Ishikawa (cell line): ENCODE results near the gene PRCP.

Source experiments
- CEBPB ChIP-seq: IDR thresholded peaks from 2 replicates; pipeline ENCODE4 v1.6.1; 2012
- CREB1 ChIP-seq: IDR thresholded peaks from 2 replicates; pipeline ENCODE4 v1.6.1; 2012; ENCODE audit warnings: low read depth
- EGR1 ChIP-seq: IDR thresholded peaks from 2 replicates; pipeline ENCODE4 v1.6.1; 2012
- EP300 ChIP-seq: IDR thresholded peaks from 2 replicates; pipeline ENCODE4 v1.6.1; 2012; ENCODE audit warnings: borderline replicate concordance
- FOXM1 ChIP-seq: IDR thresholded peaks from 2 replicates; pipeline ENCODE4 v1.6.1; 2012; ENCODE audit warnings: low read depth, borderline replicate concordance
- MAX ChIP-seq: IDR thresholded peaks from 2 replicates; pipeline ENCODE4 v1.6.1; 2012
- NFIC ChIP-seq: IDR thresholded peaks from 2 replicates; pipeline ENCODE4 v1.6.1; 2012
- RAD21 ChIP-seq: IDR thresholded peaks from 2 replicates; pipeline ENCODE4 v1.6.1; 2012; ENCODE audit warnings: low read depth
- REST ChIP-seq: IDR thresholded peaks from 2 replicates; pipeline ENCODE4 v1.6.1; 2012; ENCODE audit warnings: low read depth, mild to moderate bottlenecking
- TAF1 ChIP-seq: IDR thresholded peaks from 2 replicates; pipeline ENCODE4 v1.6.1; 2012; ENCODE audit warnings: low read depth, mild to moderate bottlenecking
- TCF12 ChIP-seq: IDR thresholded peaks from 2 replicates; pipeline ENCODE4 v1.6.1; 2012; ENCODE audit warnings: low read depth
- TEAD4 ChIP-seq: IDR thresholded peaks from 2 replicates; pipeline ENCODE4 v1.6.1; 2012
- USF1 ChIP-seq: IDR thresholded peaks from 2 replicates; pipeline ENCODE4 v1.6.1; 2012
- YY1 ChIP-seq: IDR thresholded peaks from 2 replicates; pipeline ENCODE4 v1.6.1; 2012; ENCODE audit warnings: low read depth
- ZBTB7A ChIP-seq: IDR thresholded peaks from 2 replicates; pipeline ENCODE4 v1.6.1; 2012; ENCODE audit warnings: low read depth

PRCP gene

GRCh38 chr11:82895437-82896091 lies 4.7 kb downstream of the PRCP start:
- TF ChIP-seq ZBTB7A (no peak), YY1 (no peak), EGR1 (no peak), CREB1 (no peak), FOXM1 (no peak), TCF12 (no peak), REST (no peak), MAX (no peak), USF1 (no peak), TAF1 (no peak)

- TF ChIP-seq EGR1 (no peak), CEBPB (no peak), MAX (no peak), NFIC (no peak), YY1 (no peak), CREB1 (no peak), FOXM1 (no peak), EP300 (no peak), RAD21 (no peak), TAF1 (no peak), TCF12 (no peak), ZBTB7A (no peak)
Observed at GRCh38 chr11:82892611-82893169, 7.5 kb downstream of the PRCP start.

GRCh38 chr11:82890936-82891335 lies 9.3 kb downstream of the PRCP start:
- TF ChIP-seq CEBPB (no peak), TCF12 (no peak), ZBTB7A (no peak), FOXM1 (no peak)

- no peak for TF ChIP-seq EP300
- TF ChIP-seq RAD21 = no peak
- no peak for TF ChIP-seq CEBPB
- TF ChIP-seq REST = no peak
- TF ChIP-seq ZBTB7A = no peak
- TF ChIP-seq NFIC = no peak
- no peak for TF ChIP-seq USF1
Observed at GRCh38 chr11:82890002-82890341, 10.3 kb downstream of the PRCP start.

GRCh38 chr11:82889133-82890001 lies 10.9 kb downstream of the PRCP start:
- TF ChIP-seq MAX (no peak), TEAD4 (no peak), CEBPB (no peak), TCF12 (no peak), TAF1 (no peak), EP300 (no peak)

GRCh38 chr11:82883853-82884252 lies 16.4 kb downstream of the PRCP start:
- TF ChIP-seq CREB1 (no peak), TAF1 (no peak), MAX (no peak), REST (no peak), EP300 (no peak), TEAD4 (no peak), YY1 (no peak), EGR1 (no peak), USF1 (no peak), RAD21 (no peak), NFIC (no peak), ZBTB7A (no peak), TCF12 (no peak)
